Lower leg skin (tissue), 3 donors: ENCODE data around the gene SFXN4.

Experiments
- POLR2A ChIP-seq, 2 donors: fragments of 450-650 bp; IDR thresholded peaks; one replicate each; pipeline ENCODE4 v1.6.1; 2016 to 2017; ENCODE audit warnings: antibody characterized with exemption in 2 of 2, mild to moderate bottlenecking in 1 of 2, moderate library complexity in 1 of 2
- TF ChIP-seq, protein P1 (sequence below), 3 donors: fragments of 450-650 bp; IDR thresholded peaks; one replicate each; pipeline ENCODE4 v1.5.1; 2016; ENCODE audit warnings: antibody characterized with exemption in 3 of 3, mild to moderate bottlenecking in 3 of 3, moderate library complexity in 2 of 3

- TF ChIP-seq, protein P1, sequence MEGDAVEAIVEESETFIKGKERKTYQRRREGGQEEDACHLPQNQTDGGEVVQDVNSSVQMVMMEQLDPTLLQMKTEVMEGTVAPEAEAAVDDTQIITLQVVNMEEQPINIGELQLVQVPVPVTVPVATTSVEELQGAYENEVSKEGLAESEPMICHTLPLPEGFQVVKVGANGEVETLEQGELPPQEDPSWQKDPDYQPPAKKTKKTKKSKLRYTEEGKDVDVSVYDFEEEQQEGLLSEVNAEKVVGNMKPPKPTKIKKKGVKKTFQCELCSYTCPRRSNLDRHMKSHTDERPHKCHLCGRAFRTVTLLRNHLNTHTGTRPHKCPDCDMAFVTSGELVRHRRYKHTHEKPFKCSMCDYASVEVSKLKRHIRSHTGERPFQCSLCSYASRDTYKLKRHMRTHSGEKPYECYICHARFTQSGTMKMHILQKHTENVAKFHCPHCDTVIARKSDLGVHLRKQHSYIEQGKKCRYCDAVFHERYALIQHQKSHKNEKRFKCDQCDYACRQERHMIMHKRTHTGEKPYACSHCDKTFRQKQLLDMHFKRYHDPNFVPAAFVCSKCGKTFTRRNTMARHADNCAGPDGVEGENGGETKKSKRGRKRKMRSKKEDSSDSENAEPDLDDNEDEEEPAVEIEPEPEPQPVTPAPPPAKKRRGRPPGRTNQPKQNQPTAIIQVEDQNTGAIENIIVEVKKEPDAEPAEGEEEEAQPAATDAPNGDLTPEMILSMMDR (IDR thresholded peaks at IDR 0.05), result no peak
- TF ChIP-seq POLR2A (IDR thresholded peaks at IDR 0.05), result no peak
Measured at GRCh38 chr10:119129721-119130120, 35.8 kb downstream of the SFXN4 start.
